DMS 273 (cell line): ENCODE results near the gene NAPSA.

Experiments
- DNase-seq: peaks from one replicate; lab custom pipeline; 2025; ENCODE audit not compliant: unreplicated experiment; lab: John Stamatoyannopoulos, UW

Gene NAPSA

DNA sequence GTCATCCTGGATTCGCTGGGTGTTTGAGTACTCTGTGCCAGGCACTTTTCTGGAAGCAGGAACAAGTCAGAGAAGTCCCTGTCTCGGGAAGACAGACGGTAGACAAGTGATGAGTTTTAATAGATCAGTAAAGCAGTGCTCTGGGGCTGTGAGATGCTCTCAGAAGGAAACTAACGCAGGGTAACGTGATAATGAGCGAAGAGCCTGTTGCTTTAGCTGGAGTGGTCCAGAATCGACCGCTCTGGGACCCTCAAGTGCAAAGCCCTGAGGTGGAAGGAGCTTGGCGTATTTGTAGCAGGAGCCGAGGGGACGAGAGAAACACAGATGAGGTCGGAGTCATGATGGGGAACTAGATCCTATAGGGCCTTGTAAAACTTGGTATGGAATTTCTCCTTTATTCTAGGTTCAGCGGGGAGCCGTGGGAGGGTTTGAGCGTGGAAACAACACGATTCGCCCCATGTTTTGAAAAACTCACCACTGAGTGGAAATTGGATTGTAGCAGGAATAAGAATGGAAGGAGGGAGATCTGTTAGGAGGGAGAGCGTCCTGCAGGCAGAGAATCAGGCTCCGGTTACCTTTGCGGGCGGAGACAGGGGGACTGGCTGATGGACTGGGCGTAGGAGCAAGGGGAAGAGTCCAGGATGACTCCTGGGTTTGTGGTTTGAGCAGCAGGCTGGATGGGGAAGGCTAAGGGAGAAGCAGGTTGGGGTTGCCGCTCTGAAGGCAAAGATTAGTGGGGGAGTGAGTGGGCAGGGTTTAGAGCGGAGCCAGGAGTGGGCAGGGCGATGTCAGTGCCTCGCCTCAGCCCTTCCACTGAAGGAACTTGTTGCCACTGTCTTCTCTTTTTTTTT lies 19.5 kb upstream of the NAPSA start:
- DNase-seq: peak; percentile 61

DNA sequence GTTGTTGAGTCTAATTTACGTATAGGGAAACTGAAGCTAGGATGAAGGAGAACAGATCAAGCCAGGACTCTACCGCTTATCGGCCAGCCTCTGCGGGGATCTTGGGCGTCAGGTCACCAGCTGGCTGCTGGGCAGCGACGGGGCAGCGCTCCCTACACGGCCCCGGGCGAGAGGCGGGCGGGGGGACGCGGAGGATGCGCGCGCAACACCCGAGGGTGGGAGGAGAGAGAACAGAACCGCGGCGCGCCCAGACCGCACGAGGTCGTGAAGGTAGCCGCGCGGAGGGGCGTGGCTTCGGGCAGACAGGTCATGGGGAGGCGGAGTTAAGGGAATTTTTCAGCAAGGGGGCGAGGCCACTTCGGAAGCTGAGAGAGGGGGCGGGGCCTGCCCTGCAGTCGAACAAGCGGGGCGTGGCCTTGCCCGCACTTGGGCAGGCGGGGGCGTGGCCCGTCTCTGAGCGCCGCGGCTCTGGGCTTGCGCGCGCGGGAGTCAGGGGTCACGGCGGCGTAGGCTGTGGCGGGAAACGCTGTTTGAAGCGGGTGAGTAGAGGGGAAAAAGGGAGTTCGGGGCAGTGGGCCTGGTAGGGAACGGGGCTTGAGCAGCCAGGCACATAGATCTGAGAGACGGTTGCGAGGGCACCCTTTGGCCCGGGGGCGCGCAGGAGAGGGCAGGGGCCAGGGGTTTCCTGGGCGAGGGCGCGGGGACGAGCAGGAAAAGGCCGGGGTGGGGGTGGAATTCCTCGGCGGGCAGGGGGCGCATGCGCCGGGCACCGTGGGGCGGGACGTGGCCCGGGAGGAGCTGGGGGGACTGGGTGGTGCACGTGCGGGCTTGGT lies 18.6 kb upstream of the NAPSA start, which contains the start of gene POLD1:
Gene POLD1 (plus strand): TSS at position 496 of the 833 bp plus-strand sequence. CDS start 14,505 bp downstream, outside the sequence.
- peak; percentile 99 for DNase-seq

DNA sequence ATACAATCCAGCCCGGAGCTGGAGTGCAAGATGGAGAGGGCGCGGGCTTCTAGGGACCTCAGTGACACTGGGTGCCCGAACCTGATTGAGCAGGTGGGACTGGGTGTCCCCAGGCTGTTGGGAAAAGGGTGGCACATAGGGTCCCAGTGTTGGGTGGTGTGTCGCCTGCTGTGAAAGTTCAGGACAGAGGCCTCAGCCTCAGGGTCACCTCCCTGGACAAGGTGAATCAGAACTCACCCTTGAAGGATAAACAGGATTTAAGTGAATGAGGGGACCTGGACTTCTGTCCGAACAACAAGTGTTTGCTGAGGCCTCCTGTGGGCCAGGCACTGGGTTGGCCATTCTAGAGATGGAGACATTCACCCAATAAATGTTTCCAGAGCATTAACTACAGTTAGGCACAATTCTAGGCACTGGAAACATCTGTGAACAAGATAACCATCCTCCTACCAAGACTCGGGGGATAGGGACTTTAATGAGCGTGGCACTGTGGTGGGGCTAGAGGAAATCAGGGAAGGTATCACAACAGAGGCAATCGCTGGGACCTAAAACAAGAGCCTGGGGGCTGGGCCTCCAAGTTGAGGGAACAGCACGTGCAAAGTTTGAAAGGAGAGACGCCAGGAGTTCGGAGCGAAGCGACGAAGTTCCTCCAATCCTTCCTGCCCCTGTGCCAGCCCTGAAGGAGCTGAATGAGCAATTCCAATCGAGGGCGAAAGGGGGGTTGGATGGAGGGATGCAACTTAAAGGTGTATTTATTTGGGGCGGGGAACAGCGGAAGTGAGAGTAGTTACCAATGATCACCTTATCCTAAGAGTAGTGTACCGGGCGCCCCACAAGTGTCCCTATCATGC lies 17.8 kb upstream of the NAPSA start:
- peak; percentile 70 for DNase-seq

DNA sequence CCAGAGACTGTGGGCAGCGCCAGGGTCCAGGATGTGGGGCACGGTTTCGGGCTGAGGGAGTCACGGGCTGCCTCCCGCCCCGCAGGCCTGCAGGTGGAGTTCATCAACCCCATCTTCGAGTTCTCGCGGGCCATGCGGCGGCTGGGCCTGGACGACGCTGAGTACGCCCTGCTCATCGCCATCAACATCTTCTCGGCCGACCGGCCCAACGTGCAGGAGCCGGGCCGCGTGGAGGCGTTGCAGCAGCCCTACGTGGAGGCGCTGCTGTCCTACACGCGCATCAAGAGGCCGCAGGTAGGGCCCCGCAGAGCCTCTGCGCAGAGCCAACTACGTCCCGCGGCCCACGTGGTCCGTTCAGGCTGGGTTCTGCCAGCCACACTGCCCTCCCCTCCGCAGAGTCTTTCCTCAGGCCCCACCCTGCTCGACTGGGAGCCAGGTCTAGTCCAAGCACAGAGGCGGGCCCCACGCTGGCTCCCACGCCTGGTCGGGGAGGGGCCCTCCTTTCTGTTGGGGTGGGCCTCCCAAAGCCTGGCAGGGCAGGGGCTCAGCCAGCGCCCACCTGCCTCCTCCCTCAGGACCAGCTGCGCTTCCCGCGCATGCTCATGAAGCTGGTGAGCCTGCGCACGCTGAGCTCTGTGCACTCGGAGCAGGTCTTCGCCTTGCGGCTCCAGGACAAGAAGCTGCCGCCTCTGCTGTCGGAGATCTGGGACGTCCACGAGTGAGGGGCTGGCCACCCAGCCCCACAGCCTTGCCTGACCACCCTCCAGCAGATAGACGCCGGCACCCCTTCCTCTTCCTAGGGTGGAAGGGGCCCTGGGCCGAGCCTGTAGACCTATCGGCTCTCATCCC lies 16.7 kb upstream of the NAPSA start:
- no peak for DNase-seq

DNA sequence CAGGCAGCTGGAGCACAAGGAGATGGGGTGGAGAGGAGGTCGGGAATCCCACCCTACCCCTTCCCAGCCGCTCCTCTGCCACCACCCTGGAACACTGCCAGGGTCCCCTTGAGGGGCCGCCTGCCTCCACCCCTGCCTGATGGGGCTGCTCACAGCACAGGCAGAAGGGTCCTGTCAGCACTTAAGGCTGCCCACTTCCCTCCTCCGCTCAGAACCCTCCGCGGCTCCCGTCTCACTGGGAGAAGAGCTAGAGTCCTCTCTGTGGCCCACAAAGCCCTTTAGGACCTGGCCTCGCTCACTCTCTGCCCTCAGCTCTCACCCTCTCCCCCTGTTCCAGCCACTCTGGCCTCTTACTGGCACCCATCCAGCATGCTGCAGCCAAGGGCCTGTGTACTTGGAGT lies 15.3 kb upstream of the NAPSA start:
- DNase-seq: no peak

DNA sequence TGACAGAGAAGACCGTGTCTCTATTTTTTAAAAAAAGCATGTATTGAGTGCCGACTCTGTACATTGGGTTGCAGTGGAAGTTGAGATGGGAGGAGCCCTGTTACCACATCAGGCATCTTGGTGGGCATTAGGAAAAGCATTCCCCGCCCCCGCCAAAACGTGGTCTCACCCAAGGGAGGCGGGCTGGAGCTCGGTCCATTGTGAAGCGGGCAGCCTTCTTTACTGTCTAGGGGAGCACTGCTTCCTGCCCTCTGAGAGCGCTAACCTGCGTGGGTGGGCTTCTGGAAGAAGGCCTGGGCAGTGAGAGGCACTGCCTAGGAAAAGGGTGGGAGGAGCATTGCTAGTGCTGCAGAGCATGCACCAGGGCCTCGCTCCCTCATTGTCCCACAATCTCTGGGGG lies 14.7 kb upstream of the NAPSA start:
- no peak for DNase-seq

DNA sequence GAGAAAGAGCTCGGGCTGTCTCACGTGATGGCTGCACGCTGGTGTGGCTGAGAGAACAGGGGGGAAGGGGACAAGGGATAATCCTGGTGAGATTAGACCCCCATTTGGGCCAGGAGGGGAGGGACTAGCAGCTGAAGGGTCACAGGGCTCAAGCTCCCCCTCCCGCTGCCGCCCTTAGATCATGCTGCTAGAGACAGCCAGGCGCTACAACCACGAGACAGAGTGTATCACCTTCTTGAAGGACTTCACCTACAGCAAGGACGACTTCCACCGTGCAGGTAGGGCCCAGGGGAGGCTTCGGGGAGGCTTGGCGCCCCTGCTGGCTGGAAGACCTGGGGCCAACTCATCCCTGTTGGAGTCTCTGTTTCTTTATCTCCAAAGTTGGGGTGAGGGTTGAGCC lies 14.2 kb upstream of the NAPSA start:
- DNase-seq: no peak

DNA sequence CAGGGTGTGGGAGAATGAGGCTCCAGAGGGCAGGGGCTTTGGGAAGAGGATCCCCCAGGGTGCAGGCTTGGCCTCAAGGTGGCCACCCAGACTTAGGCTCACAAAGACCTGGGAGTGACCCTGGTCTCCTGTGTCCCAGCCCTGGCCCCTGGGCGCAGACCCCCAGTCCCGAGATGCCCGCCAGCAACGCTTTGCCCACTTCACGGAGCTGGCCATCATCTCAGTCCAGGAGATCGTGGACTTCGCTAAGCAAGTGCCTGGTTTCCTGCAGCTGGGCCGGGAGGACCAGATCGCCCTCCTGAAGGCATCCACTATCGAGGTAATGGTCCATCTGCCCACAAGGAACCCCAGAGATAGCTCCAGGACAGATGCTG lies 13.4 kb upstream of the NAPSA start:
- no peak for DNase-seq

DNA sequence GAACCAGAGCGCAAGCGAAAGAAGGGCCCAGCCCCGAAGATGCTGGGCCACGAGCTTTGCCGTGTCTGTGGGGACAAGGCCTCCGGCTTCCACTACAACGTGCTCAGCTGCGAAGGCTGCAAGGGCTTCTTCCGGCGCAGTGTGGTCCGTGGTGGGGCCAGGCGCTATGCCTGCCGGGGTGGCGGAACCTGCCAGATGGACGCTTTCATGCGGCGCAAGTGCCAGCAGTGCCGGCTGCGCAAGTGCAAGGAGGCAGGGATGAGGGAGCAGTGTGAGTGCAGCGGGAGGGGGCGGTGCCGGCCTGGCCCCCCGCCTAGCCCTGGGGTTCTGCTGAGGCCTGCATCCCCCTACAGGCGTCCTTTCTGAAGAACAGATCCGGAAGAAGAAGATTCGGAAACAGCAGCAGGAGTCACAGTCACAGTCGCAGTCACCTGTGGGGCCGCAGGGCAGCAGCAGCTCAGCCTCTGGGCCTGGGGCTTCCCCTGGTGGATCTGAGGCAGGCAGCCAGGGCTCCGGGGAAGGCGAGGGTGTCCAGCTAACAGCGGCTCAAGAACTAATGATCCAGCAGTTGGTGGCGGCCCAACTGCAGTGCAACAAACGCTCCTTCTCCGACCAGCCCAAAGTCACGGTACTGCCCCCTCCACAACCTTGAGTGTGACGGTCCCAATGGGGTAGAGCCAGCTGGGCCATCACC lies 12.9 kb upstream of the NAPSA start:
- DNase-seq: no peak

DNA sequence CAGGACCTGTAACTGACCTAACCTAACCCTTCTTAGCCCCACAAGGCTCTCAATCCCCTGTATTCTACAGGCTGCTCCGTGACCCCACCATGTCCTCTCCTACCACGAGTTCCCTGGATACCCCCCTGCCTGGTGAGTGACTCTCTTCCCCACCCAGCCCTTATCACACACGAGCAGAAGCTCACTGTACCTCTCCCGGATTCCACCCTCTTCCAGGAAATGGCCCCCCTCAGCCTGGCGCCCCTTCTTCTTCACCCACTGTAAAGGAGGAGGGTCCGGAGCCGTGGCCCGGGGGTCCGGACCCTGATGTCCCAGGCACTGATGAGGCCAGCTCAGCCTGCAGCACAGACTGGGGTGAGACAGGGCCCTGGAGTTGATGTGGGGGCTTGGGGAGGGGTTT lies 12.1 kb upstream of the NAPSA start:
- DNase-seq: no peak

DNA sequence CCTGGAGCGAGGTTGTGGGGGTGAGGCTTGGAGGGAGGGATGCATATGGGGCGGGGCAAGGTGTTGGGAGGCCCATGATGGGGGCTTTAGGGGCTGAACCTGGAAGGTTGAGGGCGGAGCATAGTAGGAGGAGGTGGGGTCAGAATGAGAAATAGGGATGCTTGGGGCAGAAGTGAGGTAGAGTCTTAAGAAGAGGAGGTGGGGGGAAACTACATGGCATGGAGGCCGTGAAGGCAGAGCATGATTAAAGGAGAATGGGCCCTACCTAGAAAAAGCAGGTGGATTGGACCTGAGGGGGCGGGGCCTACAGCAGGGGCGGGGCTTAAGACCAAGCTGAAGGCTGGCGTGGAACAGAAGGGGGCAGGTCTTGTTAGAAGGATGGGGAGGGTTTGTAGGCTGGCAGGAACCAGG lies 11.6 kb upstream of the NAPSA start:
- peak; percentile 41 for DNase-seq

DNA sequence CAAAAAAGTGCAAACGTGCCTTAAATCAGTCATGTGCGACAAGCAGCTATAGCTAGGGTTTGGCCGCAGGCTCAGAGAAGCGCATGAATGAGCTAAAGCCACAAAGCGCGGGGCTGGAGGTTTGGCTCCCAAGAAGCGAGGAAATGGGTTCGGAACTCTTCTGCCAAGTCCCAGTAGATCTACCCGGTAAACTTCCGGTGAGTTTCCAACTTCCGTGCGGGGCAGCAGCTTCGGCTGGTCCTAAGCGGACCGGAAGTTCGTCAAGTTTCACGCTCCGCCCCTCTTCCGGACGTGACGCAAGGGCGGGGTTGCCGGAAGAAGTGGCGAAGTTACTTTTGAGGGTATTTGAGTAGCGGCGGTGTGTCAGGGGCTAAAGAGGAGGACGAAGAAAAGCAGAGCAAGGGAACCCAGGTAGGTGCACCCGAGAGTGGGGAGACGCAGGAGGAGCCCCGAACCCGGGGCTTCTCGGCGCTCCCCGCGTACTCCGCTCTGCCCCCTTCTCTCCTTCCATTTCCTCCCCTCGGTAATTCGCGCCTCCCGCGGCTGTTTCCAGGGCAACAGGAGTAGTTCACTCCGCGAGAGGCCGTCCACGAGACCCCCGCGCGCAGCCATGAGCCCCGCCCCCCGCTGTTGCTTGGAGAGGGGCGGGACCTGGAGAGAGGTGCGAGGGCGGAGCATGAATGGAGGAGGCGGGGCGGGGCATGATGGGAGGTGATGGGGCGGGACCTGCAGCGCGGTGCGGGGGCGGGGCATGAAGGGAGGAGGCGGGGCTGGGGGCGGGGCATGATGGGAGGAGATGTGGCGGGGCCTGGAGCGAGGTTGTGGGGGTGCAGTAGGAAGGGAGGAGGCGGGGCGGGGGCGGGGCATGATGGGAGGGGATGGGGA lies 11.0 kb upstream of the NAPSA start, which contains the start of gene NR1H2:
Gene NR1H2 (plus strand): TSS at position 292 of the 885 bp plus-strand sequence. CDS start 1,149 bp downstream, outside the sequence.
- DNase-seq: peak; percentile 99

DNA sequence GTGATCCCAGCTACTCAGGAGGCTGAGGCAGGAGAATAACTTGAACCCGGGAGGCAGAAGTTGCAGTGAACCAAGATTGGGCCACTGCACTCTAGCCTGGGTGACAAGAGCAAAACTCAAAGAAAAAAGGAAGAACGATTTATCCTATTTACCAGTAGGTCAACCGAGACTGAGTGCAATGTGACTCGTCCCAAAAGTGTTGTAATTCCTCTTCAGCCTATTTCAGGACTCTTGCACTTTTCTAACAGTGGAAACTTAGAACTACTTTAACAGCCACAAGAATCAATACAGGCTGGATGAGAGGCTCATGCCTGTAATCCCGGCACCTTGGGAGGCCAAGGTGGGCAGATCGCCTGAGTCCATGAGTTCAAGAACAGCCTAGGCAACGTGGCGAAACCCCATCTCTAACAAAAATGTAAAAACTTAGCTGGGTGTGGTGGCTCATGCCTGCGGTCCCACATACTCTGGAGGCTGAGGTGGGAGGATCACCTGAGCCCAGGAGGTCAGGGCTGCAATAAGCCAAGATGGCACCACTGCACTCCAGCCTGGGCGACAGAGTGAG lies 6.6 kb upstream of the NAPSA start:
- DNase-seq: no peak

DNA sequence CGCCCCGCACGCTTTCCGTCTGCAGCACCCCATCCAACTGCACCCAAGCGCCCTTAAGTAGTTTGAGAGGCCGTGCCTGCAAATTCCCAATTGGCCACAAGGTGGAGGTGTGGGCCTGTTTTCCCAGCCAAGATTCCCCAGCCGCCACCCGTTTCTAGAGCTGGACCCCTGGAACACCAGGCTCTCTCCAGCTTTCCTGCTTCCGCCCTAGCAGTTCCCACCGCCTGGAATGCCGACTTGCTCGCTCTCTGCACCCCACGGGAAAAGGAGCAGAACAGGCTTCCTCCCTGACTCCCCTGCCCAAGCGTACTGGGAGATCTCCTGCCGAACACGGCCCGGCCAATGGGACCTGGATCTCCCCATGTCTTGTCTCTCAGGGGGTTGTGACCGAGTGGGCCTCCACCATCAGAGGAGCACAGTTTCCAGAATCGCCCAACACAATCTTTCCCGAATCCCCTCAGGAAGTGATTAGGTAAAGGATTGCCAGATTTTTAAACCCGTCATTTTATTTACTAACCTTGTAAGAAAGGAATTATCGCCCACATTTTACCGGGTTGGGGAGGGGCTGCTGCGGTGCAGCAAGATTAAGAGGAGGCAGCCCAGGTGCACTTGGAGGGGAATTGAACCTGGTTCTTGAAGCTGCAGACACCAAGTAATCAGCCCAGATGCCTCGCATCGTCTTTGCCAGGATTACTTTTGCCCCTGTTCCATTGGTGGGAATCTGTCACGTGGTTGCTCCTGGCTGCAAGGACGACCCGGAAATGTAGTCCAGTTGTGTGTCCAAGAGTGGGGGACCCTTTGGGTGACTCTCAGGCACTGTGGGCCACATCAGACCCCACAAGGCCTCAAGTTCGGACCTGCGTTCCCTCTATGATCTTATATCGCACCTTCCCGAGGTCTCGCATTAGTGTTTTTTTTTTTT lies 3.5 kb upstream of the NAPSA start:
- DNase-seq: peak; percentile 90

DNA sequence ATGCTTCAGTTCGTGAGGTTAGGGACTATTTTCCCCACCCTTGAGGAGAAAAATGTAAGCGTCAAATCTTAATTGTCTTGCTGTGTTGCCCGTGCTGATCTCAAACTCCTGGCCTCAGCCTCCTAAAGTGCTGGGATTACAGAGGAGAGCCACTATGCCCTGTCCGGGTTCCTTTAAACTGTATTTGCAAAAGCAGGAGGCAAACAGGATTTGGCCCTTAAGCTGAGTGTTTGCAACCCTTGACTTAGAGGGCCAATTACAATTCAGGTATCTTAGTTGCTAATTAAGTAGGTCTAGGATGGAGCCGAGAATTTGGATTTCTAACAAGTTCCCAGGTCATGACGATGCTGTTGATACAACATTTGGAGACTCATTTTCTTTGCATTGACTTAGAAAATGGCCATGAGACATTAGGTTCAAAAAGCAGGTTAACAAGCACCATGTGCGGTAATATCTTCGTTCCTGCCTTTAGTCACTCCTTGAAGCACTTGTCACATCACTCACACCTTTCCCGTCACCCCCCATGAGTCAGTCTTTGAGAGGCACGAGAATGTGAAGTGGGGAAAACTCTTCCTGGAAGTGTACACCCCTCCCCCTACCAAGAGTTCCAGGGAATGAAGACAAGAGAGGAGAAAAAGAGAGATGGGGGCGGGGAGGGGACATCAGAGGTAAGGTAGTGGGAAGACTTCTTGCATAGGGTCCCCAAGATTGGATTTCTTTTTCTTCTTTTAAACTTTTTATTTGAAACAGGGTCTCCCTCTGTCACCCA lies 2.6 kb downstream of the NAPSA start:
- DNase-seq: no peak

DNA sequence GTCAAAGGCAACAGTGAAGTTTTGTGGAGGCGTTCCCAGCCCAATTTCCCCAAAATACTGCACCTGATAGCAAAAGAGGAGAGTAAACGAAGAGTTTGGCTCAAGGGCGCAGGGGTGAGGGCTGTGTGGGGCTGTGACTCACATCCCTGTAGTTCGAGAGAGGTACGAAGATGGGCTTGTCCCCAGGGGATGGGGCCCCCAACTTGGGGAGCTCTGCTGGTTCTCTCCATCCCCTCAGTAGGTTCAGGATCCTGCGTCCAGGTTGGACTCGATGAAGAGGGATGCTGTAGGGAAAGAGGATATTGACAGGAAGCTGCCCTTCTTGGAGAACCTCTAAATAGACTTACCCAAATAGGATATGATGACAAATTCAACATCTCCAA lies 3.4 kb downstream of the NAPSA start:
- DNase-seq: no peak
